ENCODE results near the gene LYPD6B.

The LYPD6B gene

DNA sequence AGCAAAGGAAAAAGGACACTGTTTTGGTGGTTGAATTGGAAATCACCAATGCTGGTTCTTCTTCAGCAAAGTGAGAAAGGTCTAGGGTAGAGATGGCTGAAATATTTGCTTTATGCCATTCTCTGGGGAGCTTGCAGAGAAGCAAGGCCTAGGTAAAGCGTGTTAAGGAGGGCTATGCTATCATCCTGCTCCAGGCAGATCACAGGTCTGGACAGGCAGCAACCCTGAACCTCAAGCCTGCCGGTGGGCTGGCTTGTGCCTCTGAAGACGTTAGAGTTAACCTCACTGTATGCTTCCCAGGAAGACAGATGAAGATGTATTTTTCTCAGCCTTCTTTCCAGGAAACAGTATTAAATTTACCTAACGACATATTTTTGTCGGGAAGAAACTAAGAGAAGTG is 153.4 kb downstream of the LYPD6B start:
- Histone ChIP-seq H3K79me2 (ENCODE audit: insufficient read depth, low read depth) (no peaks in the 10 kb centered on the region), H2AFZ (ENCODE audit: low read depth) (no peak overlapping the region), H3K4me1 (ENCODE audit: low read depth, poor library complexity, severe bottlenecking) (no peaks in the 10 kb centered on the region), H3K4me3 (IDR thresholded peaks at IDR 0.05; ENCODE audit: insufficient read depth, low read depth, low read length) (no peak overlapping the region), H3K27me3 (ENCODE audit: insufficient read depth, low read depth) (no peaks in the 10 kb centered on the region), H3K27ac (no peak overlapping the region), H3K4me2 (no peak overlapping the region), H3K9ac (no peak overlapping the region), H3K36me3 (ENCODE audit: insufficient read depth) (no peaks in the 10 kb centered on the region), H4K20me1 (ENCODE audit: insufficient read depth) (no peaks in the 10 kb centered on the region)
- TF ChIP-seq, protein P1, sequence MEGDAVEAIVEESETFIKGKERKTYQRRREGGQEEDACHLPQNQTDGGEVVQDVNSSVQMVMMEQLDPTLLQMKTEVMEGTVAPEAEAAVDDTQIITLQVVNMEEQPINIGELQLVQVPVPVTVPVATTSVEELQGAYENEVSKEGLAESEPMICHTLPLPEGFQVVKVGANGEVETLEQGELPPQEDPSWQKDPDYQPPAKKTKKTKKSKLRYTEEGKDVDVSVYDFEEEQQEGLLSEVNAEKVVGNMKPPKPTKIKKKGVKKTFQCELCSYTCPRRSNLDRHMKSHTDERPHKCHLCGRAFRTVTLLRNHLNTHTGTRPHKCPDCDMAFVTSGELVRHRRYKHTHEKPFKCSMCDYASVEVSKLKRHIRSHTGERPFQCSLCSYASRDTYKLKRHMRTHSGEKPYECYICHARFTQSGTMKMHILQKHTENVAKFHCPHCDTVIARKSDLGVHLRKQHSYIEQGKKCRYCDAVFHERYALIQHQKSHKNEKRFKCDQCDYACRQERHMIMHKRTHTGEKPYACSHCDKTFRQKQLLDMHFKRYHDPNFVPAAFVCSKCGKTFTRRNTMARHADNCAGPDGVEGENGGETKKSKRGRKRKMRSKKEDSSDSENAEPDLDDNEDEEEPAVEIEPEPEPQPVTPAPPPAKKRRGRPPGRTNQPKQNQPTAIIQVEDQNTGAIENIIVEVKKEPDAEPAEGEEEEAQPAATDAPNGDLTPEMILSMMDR (conservative IDR thresholded peaks at IDR 0.05; ENCODE audit: low read depth, low read length), result no peak

DNA sequence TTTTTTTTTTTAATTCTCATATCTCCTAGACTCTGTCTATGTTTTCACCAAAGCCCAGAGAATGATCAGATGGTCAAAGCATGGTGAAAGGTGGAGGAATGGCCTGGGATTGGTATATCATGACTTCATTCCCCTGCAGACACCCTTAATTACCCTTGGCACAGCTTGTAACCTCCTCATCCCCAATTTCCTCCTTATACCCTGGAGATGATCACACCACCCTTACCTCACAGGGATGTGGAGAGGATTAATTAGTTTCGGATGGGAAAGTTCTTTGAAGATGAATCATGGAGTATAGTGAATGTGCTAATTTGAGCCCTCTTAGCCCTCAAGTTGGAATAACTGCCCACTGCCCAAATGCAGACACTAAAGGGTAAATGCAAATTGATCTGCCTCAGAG is 153.9 kb downstream of the LYPD6B start:
- H3K4me2 ChIP-seq, result no peak overlapping the region
- H4K20me1 ChIP-seq (ENCODE audit: insufficient read depth), result no peaks in the 10 kb centered on the region
- TF ChIP-seq, protein P1 (conservative IDR thresholded peaks at IDR 0.05; ENCODE audit: low read depth, low read length), result no peak
- no peak overlapping the region for H3K4me3 ChIP-seq (IDR thresholded peaks at IDR 0.05; ENCODE audit: insufficient read depth, low read depth, low read length)
- H3K27ac ChIP-seq, result no peak overlapping the region
- H3K9ac ChIP-seq, result no peak overlapping the region
- no peaks in the 10 kb centered on the region for H3K4me1 ChIP-seq (ENCODE audit: low read depth, poor library complexity, severe bottlenecking)
- H2AFZ ChIP-seq (ENCODE audit: low read depth), result no peak overlapping the region
- no peaks in the 10 kb centered on the region for H3K27me3 ChIP-seq (ENCODE audit: insufficient read depth, low read depth)
- H3K36me3 ChIP-seq (ENCODE audit: insufficient read depth), result no peaks in the 10 kb centered on the region
- no peaks in the 10 kb centered on the region for H3K79me2 ChIP-seq (ENCODE audit: insufficient read depth, low read depth)

DNA sequence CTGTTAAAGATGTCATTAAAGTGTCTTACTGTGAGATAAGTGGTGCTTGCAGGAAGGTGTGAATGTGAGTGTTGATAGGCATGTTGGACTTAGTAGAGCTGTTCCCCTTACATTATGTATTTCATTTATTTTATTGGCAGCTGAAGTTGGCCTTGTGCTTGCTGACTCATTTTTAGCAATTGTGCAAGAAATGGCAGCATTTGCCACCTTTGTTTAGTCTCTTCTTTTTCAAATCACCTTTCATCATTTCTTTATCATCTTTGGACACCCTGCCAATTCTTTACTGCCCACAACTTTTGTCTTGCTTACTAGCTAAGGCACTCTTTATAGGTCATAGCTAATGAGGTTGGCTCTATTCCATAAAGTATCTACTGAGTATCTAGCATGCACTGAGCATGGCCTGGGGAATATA is 161.6 kb downstream of the LYPD6B start:
- no peak overlapping the region for H2AFZ ChIP-seq (ENCODE audit: low read depth)
- no peak overlapping the region for H3K9ac ChIP-seq
- TF ChIP-seq, protein P1 (conservative IDR thresholded peaks at IDR 0.05; ENCODE audit: low read depth, low read length), result no peak
- no peaks in the 10 kb centered on the region for H3K36me3 ChIP-seq (ENCODE audit: insufficient read depth)
- no peak overlapping the region for H3K27ac ChIP-seq
- H4K20me1 ChIP-seq (ENCODE audit: insufficient read depth), result no peaks in the 10 kb centered on the region
- no peak overlapping the region for H3K4me2 ChIP-seq
- H3K27me3 ChIP-seq (ENCODE audit: insufficient read depth, low read depth), result no peaks in the 10 kb centered on the region
- no peak overlapping the region for H3K4me3 ChIP-seq (IDR thresholded peaks at IDR 0.05; ENCODE audit: insufficient read depth, low read depth, low read length)
- no peaks in the 10 kb centered on the region for H3K79me2 ChIP-seq (ENCODE audit: insufficient read depth, low read depth)
- H3K4me1 ChIP-seq (ENCODE audit: low read depth, poor library complexity, severe bottlenecking), result no peaks in the 10 kb centered on the region

DNA sequence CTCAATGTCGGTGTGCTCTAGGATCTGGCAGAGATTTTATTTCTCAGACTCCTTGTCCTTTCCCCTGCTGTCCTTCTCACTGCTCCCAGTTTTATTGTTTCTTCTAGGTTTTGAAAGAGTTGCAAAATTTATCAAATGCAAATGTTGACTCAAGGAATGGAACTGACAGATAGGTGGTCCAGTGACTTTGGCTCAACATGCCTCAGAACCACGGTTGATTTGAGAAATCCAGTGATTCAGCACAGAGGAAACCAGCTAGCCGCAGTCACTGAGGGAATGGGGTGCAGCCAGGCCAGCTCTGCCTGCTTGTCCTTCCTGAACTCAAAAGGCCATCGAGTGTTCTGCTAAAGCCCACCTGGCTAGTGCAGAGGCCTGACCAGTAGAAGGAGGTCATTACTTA is 166.2 kb downstream of the LYPD6B start:
- H3K9ac ChIP-seq, result no peak overlapping the region
- H3K27me3 ChIP-seq (ENCODE audit: insufficient read depth, low read depth), result no peaks in the 10 kb centered on the region
- H3K79me2 ChIP-seq (ENCODE audit: insufficient read depth, low read depth), result no peaks in the 10 kb centered on the region
- H3K4me3 ChIP-seq (IDR thresholded peaks at IDR 0.05; ENCODE audit: insufficient read depth, low read depth, low read length), result no peak overlapping the region
- H2AFZ ChIP-seq (ENCODE audit: low read depth), result no peak overlapping the region
- no peak overlapping the region for H3K27ac ChIP-seq
- no peaks in the 10 kb centered on the region for H4K20me1 ChIP-seq (ENCODE audit: insufficient read depth)
- H3K4me2 ChIP-seq, result no peak overlapping the region
- H3K4me1 ChIP-seq (ENCODE audit: low read depth, poor library complexity, severe bottlenecking), result no peaks in the 10 kb centered on the region
- no peaks in the 10 kb centered on the region for H3K36me3 ChIP-seq (ENCODE audit: insufficient read depth)
- TF ChIP-seq, protein P1 (conservative IDR thresholded peaks at IDR 0.05; ENCODE audit: low read depth, low read length), result no peak

Measured in KMS-11 (cell line).